Measurements from ENCODE around the gene ACTRT2. TPM values are rescaled to one million over a fixed set of nuclear protein-coding genes. Genes with fewer than 3 reads are reported as not detected.

ACTRT2 gene
- total RNA-seq, 1 experiment from 2014 or later = not detected

- H3K27me3 ChIP-seq (ENCODE audit: low read length) = peaks cover 71% of the 10 kb centered on the region
- ATAC-seq (no peak), DNase-seq (no peak)
- H2AFZ ChIP-seq (ENCODE audit: low read length) = no peak overlapping the region
- no peak for TF ChIP-seq CTCF (conservative IDR thresholded peaks at IDR 0.05; ENCODE audit: low read depth, low read length)
- TF ChIP-seq EZH2phosphoT487 (IDR thresholded peaks at IDR 0.05; ENCODE audit: borderline replicate concordance, low read length) = no peak
- TF ChIP-seq EZH2 (IDR thresholded peaks at IDR 0.05; ENCODE audit: low read length, unreplicated experiment) = no peak
- H3K9me3 ChIP-seq (ENCODE audit: low read length) = no peaks in the 10 kb centered on the region
- CTCF ChIA-PET = no interaction called here
- H3K4me3 ChIP-seq (ENCODE audit: low read length) = no peak overlapping the region
- no TSS peak for BruUV-seq (replicated peaks)
- no peaks in the 10 kb centered on the region for H3K4me1 ChIP-seq (ENCODE audit: insufficient read depth, low read length)
- H3K79me2 ChIP-seq (ENCODE audit: low read length) = no peaks in the 10 kb centered on the region
- H4K20me1 ChIP-seq (ENCODE audit: low read length) = no peaks in the 10 kb centered on the region
- POLR2A ChIA-PET (ENCODE audit: unreplicated experiment) = no interaction called here
- H3K27ac ChIP-seq (ENCODE audit: low read length) = no peak overlapping the region
- no peaks in the 10 kb centered on the region for H3K36me3 ChIP-seq (ENCODE audit: low read depth, low read length)
- no peak overlapping the region for H3K4me2 ChIP-seq (ENCODE audit: low read length)
- H3F3A ChIP-seq (ENCODE audit: low read length, unreplicated experiment) = no peaks in the 10 kb centered on the region
- intact Hi-C loops (cut with micrococcal nuclease) = no loop called here
- H3K9ac ChIP-seq (ENCODE audit: low read length) = no peak overlapping the region
- no peaks in the 10 kb centered on the region for H3K9me2 ChIP-seq (replicated peaks; ENCODE audit: low read length)
Measured at GRCh38 chr1:3055051-3055450, 33.8 kb downstream of the ACTRT2 start.

- no peaks in the 10 kb centered on the region for H4K20me1 ChIP-seq (ENCODE audit: low read length)
- peaks cover 78% of the 10 kb centered on the region for H3K27me3 ChIP-seq (ENCODE audit: low read length)
- H3F3A ChIP-seq (ENCODE audit: low read length, unreplicated experiment) = no peaks in the 10 kb centered on the region
- DNase-seq (no peak), ATAC-seq (no peak)
- H3K4me1 ChIP-seq (ENCODE audit: insufficient read depth, low read length) = no peaks in the 10 kb centered on the region
- H3K9me3 ChIP-seq (ENCODE audit: low read length) = no peaks in the 10 kb centered on the region
- no peak overlapping the region for H2AFZ ChIP-seq (ENCODE audit: low read length)
- H3K4me2 ChIP-seq (ENCODE audit: low read length) = no peak overlapping the region
- no TSS peak for BruUV-seq (replicated peaks)
- TF ChIP-seq EZH2 (IDR thresholded peaks at IDR 0.05; ENCODE audit: low read length, unreplicated experiment) (no peak), EZH2phosphoT487 (IDR thresholded peaks at IDR 0.05; ENCODE audit: borderline replicate concordance, low read length) (no peak), CTCF (conservative IDR thresholded peaks at IDR 0.05; ENCODE audit: low read depth, low read length) (no peak)
- CTCF ChIA-PET = no interaction called here
- no peaks in the 10 kb centered on the region for H3K36me3 ChIP-seq (ENCODE audit: low read depth, low read length)
- POLR2A ChIA-PET (ENCODE audit: unreplicated experiment) = no interaction called here
- no peak overlapping the region for H3K4me3 ChIP-seq (ENCODE audit: low read length)
- no peaks in the 10 kb centered on the region for H3K9me2 ChIP-seq (replicated peaks; ENCODE audit: low read length)
- intact Hi-C loops (cut with micrococcal nuclease) = no loop called here
- no peaks in the 10 kb centered on the region for H3K79me2 ChIP-seq (ENCODE audit: low read length)
- H3K27ac ChIP-seq (ENCODE audit: low read length) = no peak overlapping the region
- no peak overlapping the region for H3K9ac ChIP-seq (ENCODE audit: low read length)
Measured at GRCh38 chr1:3056641-3057040, 35.4 kb downstream of the ACTRT2 start.

GRCh38 chr1:3058263-3059030, 37.2 kb downstream of the ACTRT2 start:
- Histone ChIP-seq H3K36me3 (ENCODE audit: low read depth, low read length) (no peaks in the 10 kb centered on the region), H3K27me3 (ENCODE audit: low read length) (peaks cover 91% of the 10 kb centered on the region), H3K4me1 (ENCODE audit: insufficient read depth, low read length) (no peaks in the 10 kb centered on the region), H3K27ac (ENCODE audit: low read length) (no peak overlapping the region), H3K4me2 (ENCODE audit: low read length) (no peak overlapping the region), H3K79me2 (ENCODE audit: low read length) (no peaks in the 10 kb centered on the region), H3F3A (ENCODE audit: low read length, unreplicated experiment) (no peaks in the 10 kb centered on the region), H4K20me1 (ENCODE audit: low read length) (no peaks in the 10 kb centered on the region), H3K9me3 (ENCODE audit: low read length) (no peaks in the 10 kb centered on the region), H3K9me2 (replicated peaks; ENCODE audit: low read length) (no peaks in the 10 kb centered on the region), H2AFZ (ENCODE audit: low read length) (no peak overlapping the region), H3K9ac (ENCODE audit: low read length) (no peak overlapping the region), H3K4me3 (ENCODE audit: low read length) (no peak overlapping the region)
- no peak for ATAC-seq
- intact Hi-C loops (cut with micrococcal nuclease) = no loop called here
- POLR2A ChIA-PET (ENCODE audit: unreplicated experiment) = no interaction called here
- CTCF ChIA-PET = no interaction called here
- TF ChIP-seq CTCF (conservative IDR thresholded peaks at IDR 0.05; ENCODE audit: low read depth, low read length) = no peak
- no peak for TF ChIP-seq EZH2 (IDR thresholded peaks at IDR 0.05; ENCODE audit: low read length, unreplicated experiment)
- TF ChIP-seq EZH2phosphoT487 (IDR thresholded peaks at IDR 0.05; ENCODE audit: borderline replicate concordance, low read length) = no peak
- BruUV-seq (replicated peaks) = no TSS peak
- DNase-seq = no peak

Measured in PC-3 (cell line).